IPS DF 6.9 (cell line): ENCODE measurements around the gene DIP2C.

Source experiments
- DNase-seq: peaks from one replicate; pipeline ENCODE4 v3.0.0-alpha.2; 2013; ENCODE audit warnings: low read depth, low spot score
- H3K27ac ChIP-seq: one replicate; pipeline ENCODE4 v1.5.1; 2013; ENCODE audit warnings: low read length, control low read depth
- H3K27me3 ChIP-seq: 2 replicates; pipeline ENCODE4 v1.6.1; 2013; ENCODE audit warnings: mild to moderate bottlenecking, low read length; ENCODE audit not compliant: control insufficient read depth, insufficient read depth
- H3K36me3 ChIP-seq: 2 replicates; pipeline ENCODE4 v1.6.1; 2013; ENCODE audit warnings: low read length; ENCODE audit not compliant: control insufficient read depth, insufficient read depth
- H3K4me1 ChIP-seq: 2 replicates; pipeline ENCODE4 v1.6.1; 2013; ENCODE audit warnings: low read length; ENCODE audit not compliant: control insufficient read depth, insufficient read depth
- H3K4me3 ChIP-seq: 2 replicates; pipeline ENCODE4 v1.5.1; 2013; ENCODE audit warnings: mild to moderate bottlenecking, low read length
- H3K9me3 ChIP-seq: 2 replicates; pipeline ENCODE4 v1.6.1; 2013; ENCODE audit warnings: low read length, inconsistent platforms; ENCODE audit not compliant: control insufficient read depth, insufficient read depth
- WGBS: extraction: QIAGEN DNeasy Blood & Tissue Kit; methylation state at CpG from one replicate; pipeline ENCODE4 v1.1.7; 2013; ENCODE audit warnings: mixed read lengths, missing lambda C conversion rate; ENCODE audit not compliant: insufficient read length, insufficient coverage; 5-methylcytosine and 5-hydroxymethylcytosine counted together

Gene DIP2C

GRCh38 chr10:625751-626711, 63.4 kb downstream of the DIP2C start:
- H3K4me1 ChIP-seq = peaks cover 6% of the 10 kb centered on the region
- no peak overlapping the region for H3K4me3 ChIP-seq
- no peaks in the 10 kb centered on the region for H3K9me3 ChIP-seq
- no peaks in the 10 kb centered on the region; the same call in 1 of the 2 replicates for H3K36me3 ChIP-seq
- no peak for DNase-seq
- no peaks in the 10 kb centered on the region for H3K27me3 ChIP-seq
- no peak overlapping the region for H3K27ac ChIP-seq
- no CpG with 5 or more reads among the region's 21 CpGs for WGBS

GRCh38 chr10:625333-625696, 64.2 kb downstream of the DIP2C start:
- no peak for DNase-seq
- H3K27ac ChIP-seq = no peak overlapping the region
- H3K4me1 ChIP-seq = peaks cover 6% of the 10 kb centered on the region
- no peaks in the 10 kb centered on the region for H3K9me3 ChIP-seq
- no peaks in the 10 kb centered on the region; the same call in 1 of the 2 replicates for H3K36me3 ChIP-seq
- no peaks in the 10 kb centered on the region for H3K27me3 ChIP-seq
- no CpG with 5 or more reads among the region's 17 CpGs for WGBS
- no peak overlapping the region for H3K4me3 ChIP-seq

- no CpG with 5 or more reads among the region's 35 CpGs for WGBS
- Histone ChIP-seq H3K36me3 (no peaks in the 10 kb centered on the region; the same call in 1 of the 2 replicates), H3K27me3 (no peaks in the 10 kb centered on the region), H3K9me3 (no peaks in the 10 kb centered on the region), H3K4me1 (peaks cover 6% of the 10 kb centered on the region), H3K27ac (no peak overlapping the region), H3K4me3 (no peak overlapping the region)
- no peak for DNase-seq
Measured at GRCh38 chr10:624605-625332, 64.7 kb downstream of the DIP2C start.

- Histone ChIP-seq H3K4me3 (no peak overlapping the region), H3K27ac (no peak overlapping the region), H3K27me3 (no peaks in the 10 kb centered on the region), H3K4me1 (peaks cover 6% of the 10 kb centered on the region), H3K36me3 (no peaks in the 10 kb centered on the region), H3K9me3 (no peaks in the 10 kb centered on the region)
- DNase-seq = no peak
- no CpG with 5 or more reads among the region's 8 CpGs for WGBS
Measured at GRCh38 chr10:624312-624604, 65.2 kb downstream of the DIP2C start.

GRCh38 chr10:623477-624311, 65.8 kb downstream of the DIP2C start:
- DNase-seq = no peak
- H3K27me3 ChIP-seq = no peaks in the 10 kb centered on the region
- H3K4me3 ChIP-seq = no peak overlapping the region
- H3K9me3 ChIP-seq = no peaks in the 10 kb centered on the region
- H3K27ac ChIP-seq = no peak overlapping the region
- H3K36me3 ChIP-seq = no peaks in the 10 kb centered on the region
- no CpG with 5 or more reads among the region's 24 CpGs for WGBS
- peaks cover 6% of the 10 kb centered on the region for H3K4me1 ChIP-seq

DNA sequence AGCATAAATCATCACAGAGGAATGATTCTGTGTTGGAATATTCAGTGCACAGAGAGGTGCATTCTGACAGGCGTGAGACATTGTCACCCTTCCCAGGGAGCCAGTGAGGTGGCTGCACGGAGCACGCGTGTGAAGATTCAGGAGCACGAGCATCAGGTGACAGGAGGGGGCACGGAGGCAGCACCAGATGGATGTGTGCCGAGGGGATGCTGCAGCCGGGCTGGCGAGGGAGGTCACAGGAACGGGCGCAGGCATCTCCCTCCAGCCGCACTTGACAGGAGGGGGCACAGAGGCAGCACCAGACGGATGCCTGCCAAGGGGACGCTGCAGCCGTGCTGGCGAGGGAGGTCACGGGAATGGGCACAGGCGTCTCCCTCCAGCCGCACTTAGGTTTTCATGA, 66.5 kb downstream of the DIP2C start:
- no peaks in the 10 kb centered on the region for H3K36me3 ChIP-seq
- no peaks in the 10 kb centered on the region for H3K9me3 ChIP-seq
- WGBS = no CpG with 5 or more reads among the region's 19 CpGs
- DNase-seq = no peak
- no peak overlapping the region for H3K27ac ChIP-seq
- H3K4me3 ChIP-seq = no peak overlapping the region
- H3K27me3 ChIP-seq = no peaks in the 10 kb centered on the region
- H3K4me1 ChIP-seq = peaks cover 6% of the 10 kb centered on the region

DNA sequence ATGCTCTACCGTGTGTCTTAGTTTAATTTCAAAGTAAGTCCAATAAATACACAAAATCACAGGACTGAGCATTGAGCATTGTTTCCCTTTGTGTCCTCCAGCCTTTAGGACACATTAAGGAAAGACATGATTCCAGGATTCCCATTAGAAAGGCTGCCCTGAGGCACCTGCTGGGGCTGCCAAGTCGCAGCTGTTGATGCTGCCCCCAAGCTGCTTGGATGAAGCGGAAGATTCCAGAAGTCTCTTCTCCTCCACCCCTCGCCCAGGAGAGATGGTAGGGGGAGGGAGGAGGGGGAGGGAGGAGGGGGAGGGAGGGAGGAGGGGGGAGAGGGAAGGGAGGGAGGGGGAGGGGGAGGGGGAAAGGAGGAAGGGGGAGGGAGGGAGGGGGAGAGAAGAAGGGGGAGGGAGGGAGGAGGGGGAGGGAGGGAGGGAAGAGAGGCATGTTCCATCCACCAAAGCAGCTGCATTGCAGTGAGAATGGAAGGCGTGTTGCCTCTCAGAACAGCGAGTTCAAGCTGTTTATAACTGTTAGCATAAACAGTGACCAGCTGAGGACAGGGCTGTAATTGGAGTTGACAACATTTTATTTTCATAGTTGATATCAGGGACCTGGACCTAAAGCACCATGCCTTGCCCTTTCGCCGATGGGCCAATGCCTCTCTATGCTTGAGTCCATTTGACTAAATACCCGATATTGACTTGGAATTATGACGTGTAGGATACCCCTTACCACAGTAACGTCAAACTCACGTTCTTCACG, 67.3 kb downstream of the DIP2C start:
- H3K4me3 ChIP-seq = no peak overlapping the region
- no peaks in the 10 kb centered on the region for H3K9me3 ChIP-seq
- H3K27ac ChIP-seq = no peak overlapping the region
- peaks cover 6% of the 10 kb centered on the region for H3K4me1 ChIP-seq
- WGBS = no CpG with 5 or more reads among the region's 13 CpGs
- H3K27me3 ChIP-seq = no peaks in the 10 kb centered on the region
- DNase-seq = no peak
- no peaks in the 10 kb centered on the region for H3K36me3 ChIP-seq

- H3K4me3 ChIP-seq = no peak overlapping the region
- no peaks in the 10 kb centered on the region for H3K27me3 ChIP-seq
- H3K9me3 ChIP-seq = no peaks in the 10 kb centered on the region
- DNase-seq = no peak
- no CpG with 5 or more reads among the region's 13 CpGs for WGBS
- H3K4me1 ChIP-seq = peaks cover 7% of the 10 kb centered on the region
- no peak overlapping the region for H3K27ac ChIP-seq
- no peaks in the 10 kb centered on the region for H3K36me3 ChIP-seq
Measured at GRCh38 chr10:621513-621912, 68.0 kb downstream of the DIP2C start.

- no CpG with 5 or more reads among the region's 12 CpGs for WGBS
- peaks cover 7% of the 10 kb centered on the region for H3K4me1 ChIP-seq
- H3K36me3 ChIP-seq = no peaks in the 10 kb centered on the region
- no peak overlapping the region for H3K27ac ChIP-seq
- DNase-seq = no peak
- no peak overlapping the region for H3K4me3 ChIP-seq
- H3K9me3 ChIP-seq = no peaks in the 10 kb centered on the region
- H3K27me3 ChIP-seq = no peaks in the 10 kb centered on the region
Measured at GRCh38 chr10:620971-621370, 68.5 kb downstream of the DIP2C start.

DNA sequence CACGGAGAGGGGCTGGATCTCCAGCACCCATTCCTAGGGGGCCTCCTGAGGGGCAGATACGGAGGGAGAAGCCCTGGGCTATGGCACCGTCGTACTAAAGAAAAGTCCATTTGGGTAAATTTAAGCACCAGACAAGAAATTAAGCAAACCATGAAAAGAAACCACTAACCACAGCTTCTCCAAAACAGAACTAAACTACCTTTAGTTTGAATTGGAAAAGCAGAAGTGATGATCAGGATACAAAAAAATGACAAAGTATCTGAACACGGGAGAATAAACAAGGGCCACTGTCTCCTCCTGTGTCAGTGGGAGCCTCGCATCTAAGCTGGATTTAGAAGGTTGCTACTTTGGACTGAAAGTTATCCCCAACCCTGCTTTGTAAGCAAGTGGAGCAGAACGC, 69.1 kb downstream of the DIP2C start:
- no peak overlapping the region for H3K27ac ChIP-seq
- H3K27me3 ChIP-seq = no peaks in the 10 kb centered on the region
- WGBS = no CpG with 5 or more reads among the region's 7 CpGs
- no peak overlapping the region for H3K4me3 ChIP-seq
- H3K4me1 ChIP-seq = peaks cover 6% of the 10 kb centered on the region
- no peak for DNase-seq
- no peaks in the 10 kb centered on the region for H3K36me3 ChIP-seq
- H3K9me3 ChIP-seq = no peaks in the 10 kb centered on the region
